Germinal center (tissue), 1 donor: ENCODE results near the gene SUSD4.

Experiments
- DNase-seq: peaks from one replicate; pipeline ENCODE4 v3.0.0; 2012; ENCODE audit warnings: mixed read lengths, low spot score

Gene SUSD4

GRCh38 chr1:223211323-223211985 lies 152.5 kb downstream of the SUSD4 start:
- DNase-seq = no peak

GRCh38 chr1:223210788-223211120 lies 153.2 kb downstream of the SUSD4 start:
- no peak for DNase-seq

- DNase-seq = no peak
These were observed 153.8 kb downstream of the SUSD4 start for GRCh38 chr1:223209992-223210787.

- no peak for DNase-seq
These were observed 154.6 kb downstream of the SUSD4 start for GRCh38 chr1:223209293-223209898.

GRCh38 chr1:223208164-223209076 lies 155.6 kb downstream of the SUSD4 start:
- no peak for DNase-seq

- DNase-seq = no peak
These were observed 156.5 kb downstream of the SUSD4 start for GRCh38 chr1:223207293-223208066.

GRCh38 chr1:223204424-223204823 lies 159.6 kb downstream of the SUSD4 start:
- DNase-seq = no peak

- DNase-seq = no peak
These were observed 160.3 kb downstream of the SUSD4 start for GRCh38 chr1:223203694-223204093.

- no peak for DNase-seq
These were observed 161.0 kb downstream of the SUSD4 start for GRCh38 chr1:223203034-223203408.

GRCh38 chr1:223202376-223203033 lies 161.5 kb downstream of the SUSD4 start:
- DNase-seq = no peak

- no peak for DNase-seq
These were observed 162.0 kb downstream of the SUSD4 start for GRCh38 chr1:223201967-223202366.

- DNase-seq = no peak
These were observed 163.1 kb downstream of the SUSD4 start for GRCh38 chr1:223200903-223201302.

GRCh38 chr1:223199094-223199647 lies 164.8 kb downstream of the SUSD4 start:
- no peak for DNase-seq

- DNase-seq = no peak
These were observed 165.4 kb downstream of the SUSD4 start for GRCh38 chr1:223198628-223198965.

GRCh38 chr1:223197923-223198627 lies 165.9 kb downstream of the SUSD4 start:
- no peak for DNase-seq

- DNase-seq = no peak
These were observed 173.9 kb downstream of the SUSD4 start for GRCh38 chr1:223189903-223190724.

GRCh38 chr1:223189525-223189902 lies 174.5 kb downstream of the SUSD4 start:
- no peak for DNase-seq

- DNase-seq = no peak
These were observed 175.2 kb downstream of the SUSD4 start for GRCh38 chr1:223188618-223189356.

GRCh38 chr1:223186800-223187199 lies 177.2 kb downstream of the SUSD4 start:
- DNase-seq = no peak
